PC-3 (cell line): ENCODE data around the gene DZIP1. TPM values are rescaled to one million over a fixed set of nuclear protein-coding genes. Genes with fewer than 3 reads are reported as not detected.
A peak's percentile ranks its signal among the peaks of the same experiment; 100 is the strongest.

Experiments
- ATAC-seq: fragments of 200-7000 bp; cut with Tn5 transposase; 2 replicates; pipeline ENCODE4 v1.9.1; 2020; ENCODE audit warnings: mild to moderate bottlenecking, moderate library complexity
- BruUV-seq: library from RNA; stranded (reverse); fragments of 400-500 nt; replicated peaks from 2 replicates; lab custom pipeline; 2021; lab: Mats Ljungman, UMichigan
- CTCF ChIA-PET: fragments of 300-600 bp; sonication (Branson Sonifier 250); formaldehyde crosslinking; loops from one replicate; lab custom pipeline; 2022; ENCODE audit warnings: antibody characterized with exemption; lab: Charles Lee
- POLR2A ChIA-PET: fragments of 300-600 bp; sonication (Branson Sonifier 250); formaldehyde crosslinking; loops from one replicate; lab custom pipeline; 2022; ENCODE audit warnings: antibody characterized with exemption; ENCODE audit not compliant: unreplicated experiment; lab: Charles Lee
- DNase-seq: peaks from one replicate; pipeline ENCODE4 v3.0.0-alpha.2; 2015
- H2AFZ ChIP-seq: fragments of 300-600 bp; sonication (generic); 2 replicates; pipeline ENCODE4 v1.6.0; 2016; ENCODE audit warnings: antibody characterized with exemption, low read length
- H3F3A ChIP-seq: fragments of 300-600 bp; sonication (generic); one replicate; pipeline ENCODE4 v1.6.0; 2017; ENCODE audit warnings: antibody characterized with exemption, low read length, control low read depth, mild to moderate bottlenecking; ENCODE audit not compliant: unreplicated experiment
- H3K27ac ChIP-seq: fragments of 300-600 bp; sonication (generic); 2 replicates; pipeline ENCODE4 v1.5.1; 2016; ENCODE audit warnings: mild to moderate bottlenecking, low read length
- H3K27me3 ChIP-seq: fragments of 300-600 bp; sonication (generic); 2 replicates; pipeline ENCODE4 v1.6.1; 2016; ENCODE audit warnings: low read length, mixed read lengths
- H3K36me3 ChIP-seq: fragments of 300-600 bp; sonication (generic); 2 replicates; pipeline ENCODE4 v1.6.1; 2016; ENCODE audit warnings: low read depth, mixed run types, low read length, mixed read lengths
- H3K4me1 ChIP-seq: fragments of 300-600 bp; sonication (generic); 2 replicates; pipeline ENCODE4 v1.5.1; 2016; ENCODE audit warnings: low read length; ENCODE audit not compliant: insufficient read depth
- H3K4me2 ChIP-seq: fragments of 300-600 bp; sonication (generic); 2 replicates; pipeline ENCODE4 v1.6.0; 2016; ENCODE audit warnings: low read length
- H3K4me3 ChIP-seq: fragments of 300-600 bp; sonication (generic); 2 replicates; pipeline ENCODE4 v1.5.1; 2016; ENCODE audit warnings: mild to moderate bottlenecking, low read length, mixed read lengths
- H3K79me2 ChIP-seq: fragments of 300-600 bp; sonication (generic); 2 replicates; pipeline ENCODE4 v1.6.1; 2017; ENCODE audit warnings: low read length, mixed read lengths
- H3K9ac ChIP-seq: fragments of 300-600 bp; sonication (generic); 2 replicates; pipeline ENCODE4 v1.6.0; 2016; ENCODE audit warnings: mild to moderate bottlenecking, low read length
- H3K9me2 ChIP-seq: fragments of 300-600 bp; sonication (generic); replicated peaks from 2 replicates; pipeline ENCODE4 v1.6.1; 2016; ENCODE audit warnings: mixed run types, low read length, mixed read lengths
- H3K9me3 ChIP-seq: fragments of 300-600 bp; sonication (generic); 2 replicates; pipeline ENCODE4 v1.6.1; 2016; ENCODE audit warnings: low read length, mixed read lengths
- H4K20me1 ChIP-seq: fragments of 300-600 bp; sonication (generic); 2 replicates; pipeline ENCODE4 v1.6.1; 2016; ENCODE audit warnings: low read length, mixed read lengths
- CTCF ChIP-seq: fragments of 300-600 bp; sonication (generic); conservative IDR thresholded peaks from 2 replicates; pipeline ENCODE4 v1.5.1; 2017; ENCODE audit warnings: antibody characterized with exemption, low read depth, mild to moderate bottlenecking, low read length
- EZH2 ChIP-seq: fragments of 300-600 bp; sonication (generic); IDR thresholded peaks from one replicate; pipeline ENCODE4 v1.6.1; 2017; ENCODE audit warnings: antibody characterized with exemption, mild to moderate bottlenecking, low read length; ENCODE audit not compliant: unreplicated experiment
- EZH2phosphoT487 ChIP-seq: fragments of 300-600 bp; sonication (generic); IDR thresholded peaks from 2 replicates; pipeline ENCODE4 v1.6.1; 2018; ENCODE audit warnings: mild to moderate bottlenecking, antibody characterized with exemption, low read length, borderline replicate concordance
- intact Hi-C: fragments of 100-400 bp; cut with micrococcal nuclease; formaldehyde crosslinking; loops from 2 replicates; pipeline ENCODE4 v1.9.0; 2023
- total RNA-seq: library from RNA; depleted of rRNA; stranded (reverse); fragments of >200 nt; gene quantifications from 2 replicates; pipeline ENCODE4 v1.2.3, GENCODE V29; 2014

Gene DZIP1
- total RNA-seq, 1 experiment from 2014 or later, result 3.5 TPM

DNA sequence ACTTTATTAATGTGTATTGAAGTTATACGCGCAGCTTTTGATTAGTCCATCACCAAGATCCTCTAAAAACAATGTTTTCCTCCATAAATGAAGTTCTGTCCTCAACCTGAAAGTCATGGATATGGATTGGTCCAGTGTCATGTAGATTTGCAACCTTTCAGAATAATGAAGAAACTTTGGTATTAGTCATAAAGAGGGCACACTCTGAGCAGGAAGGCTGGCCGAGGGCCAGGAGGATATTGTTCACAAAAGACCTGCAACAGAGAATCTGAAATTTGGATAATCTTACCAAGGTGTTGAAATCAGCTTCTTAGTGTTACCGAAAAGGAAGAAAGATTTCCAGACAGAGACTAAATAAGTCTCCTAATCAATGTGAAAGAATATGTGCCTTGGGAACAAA lies 71.3 kb downstream of the DZIP1 start:
- no peak overlapping the region for H3K27ac ChIP-seq
- no peak for ATAC-seq
- no TSS peak for BruUV-seq
- TF ChIP-seq EZH2phosphoT487, result no peak
- TF ChIP-seq CTCF, result no peak
- TF ChIP-seq EZH2, result no peak
- CTCF ChIA-PET, result no interaction called here
- no peaks in the 10 kb centered on the region for H3K27me3 ChIP-seq
- H3K4me2 ChIP-seq, result no peak overlapping the region
- POLR2A ChIA-PET, result no interaction called here
- DNase-seq, result peak; percentile 59
- no peak overlapping the region for H3K4me3 ChIP-seq
- no peaks in the 10 kb centered on the region for H3K9me3 ChIP-seq
- H4K20me1 ChIP-seq, result no peaks in the 10 kb centered on the region
- intact Hi-C loops, result no loop called here
- H3K36me3 ChIP-seq, result no peaks in the 10 kb centered on the region
- no peaks in the 10 kb centered on the region for H3K79me2 ChIP-seq
- no peak overlapping the region for H2AFZ ChIP-seq
- no peaks in the 10 kb centered on the region for H3K4me1 ChIP-seq
- H3K9me2 ChIP-seq, result no peaks in the 10 kb centered on the region
- H3F3A ChIP-seq, result no peaks in the 10 kb centered on the region
- H3K9ac ChIP-seq, result no peak overlapping the region

GRCh38 chr13:95571941-95572340 lies 72.6 kb downstream of the DZIP1 start:
- DNase-seq (no peak), ATAC-seq (no peak)
- no peaks in the 10 kb centered on the region for H3K9me3 ChIP-seq
- H3K9ac ChIP-seq, result no peak overlapping the region
- no peak overlapping the region for H3K4me2 ChIP-seq
- no TSS peak for BruUV-seq
- POLR2A ChIA-PET, result no interaction called here
- intact Hi-C loops, result no loop called here
- no peak for TF ChIP-seq EZH2
- no peak for TF ChIP-seq CTCF
- TF ChIP-seq EZH2phosphoT487, result no peak
- no peaks in the 10 kb centered on the region for H3K9me2 ChIP-seq
- H2AFZ ChIP-seq, result no peak overlapping the region
- H3K27ac ChIP-seq, result no peak overlapping the region
- no peaks in the 10 kb centered on the region for H3F3A ChIP-seq
- no peaks in the 10 kb centered on the region for H3K79me2 ChIP-seq
- no peak overlapping the region for H3K4me3 ChIP-seq
- CTCF ChIA-PET, result no interaction called here
- no peaks in the 10 kb centered on the region for H3K4me1 ChIP-seq
- no peaks in the 10 kb centered on the region for H3K36me3 ChIP-seq
- no peaks in the 10 kb centered on the region for H4K20me1 ChIP-seq
- no peaks in the 10 kb centered on the region for H3K27me3 ChIP-seq

- H3K9me3 ChIP-seq, result no peaks in the 10 kb centered on the region
- H3K4me3 ChIP-seq, result no peak overlapping the region
- no peak overlapping the region for H2AFZ ChIP-seq
- POLR2A ChIA-PET, result no interaction called here
- no peaks in the 10 kb centered on the region for H3K9me2 ChIP-seq
- DNase-seq (no peak), ATAC-seq (no peak)
- no peak overlapping the region for H3K9ac ChIP-seq
- no peak overlapping the region for H3K27ac ChIP-seq
- TF ChIP-seq CTCF (no peak), EZH2 (no peak), EZH2phosphoT487 (no peak)
- H4K20me1 ChIP-seq, result no peaks in the 10 kb centered on the region
- no peaks in the 10 kb centered on the region for H3K36me3 ChIP-seq
- H3K4me2 ChIP-seq, result no peak overlapping the region
- H3K4me1 ChIP-seq, result peaks cover 4% of the 10 kb centered on the region; the same call in 1 of the 2 replicates
- H3K79me2 ChIP-seq, result no peaks in the 10 kb centered on the region
- BruUV-seq, result no TSS peak
- H3K27me3 ChIP-seq, result no peaks in the 10 kb centered on the region
- intact Hi-C loops, result no loop called here
- CTCF ChIA-PET, result no interaction called here
- no peaks in the 10 kb centered on the region for H3F3A ChIP-seq
Measured at GRCh38 chr13:95570016-95570415, 74.5 kb downstream of the DZIP1 start.
